GM08714 (cell line): ENCODE measurements around the gene HDAC4.

Experiments
- H3K4me3 ChIP-seq: fragments of 200-500 bp; sonication (Bioruptor generic); 2 replicates; pipeline ENCODE4 v1.5.1; 2014; ENCODE audit warnings: mild to moderate bottlenecking, low read length, inconsistent platforms
- ZNF274 ChIP-seq: IDR thresholded peaks from 2 replicates; pipeline ENCODE4 v1.6.1; 2012; ENCODE audit warnings: mild to moderate bottlenecking, low read depth, low read length

HDAC4 gene

DNA sequence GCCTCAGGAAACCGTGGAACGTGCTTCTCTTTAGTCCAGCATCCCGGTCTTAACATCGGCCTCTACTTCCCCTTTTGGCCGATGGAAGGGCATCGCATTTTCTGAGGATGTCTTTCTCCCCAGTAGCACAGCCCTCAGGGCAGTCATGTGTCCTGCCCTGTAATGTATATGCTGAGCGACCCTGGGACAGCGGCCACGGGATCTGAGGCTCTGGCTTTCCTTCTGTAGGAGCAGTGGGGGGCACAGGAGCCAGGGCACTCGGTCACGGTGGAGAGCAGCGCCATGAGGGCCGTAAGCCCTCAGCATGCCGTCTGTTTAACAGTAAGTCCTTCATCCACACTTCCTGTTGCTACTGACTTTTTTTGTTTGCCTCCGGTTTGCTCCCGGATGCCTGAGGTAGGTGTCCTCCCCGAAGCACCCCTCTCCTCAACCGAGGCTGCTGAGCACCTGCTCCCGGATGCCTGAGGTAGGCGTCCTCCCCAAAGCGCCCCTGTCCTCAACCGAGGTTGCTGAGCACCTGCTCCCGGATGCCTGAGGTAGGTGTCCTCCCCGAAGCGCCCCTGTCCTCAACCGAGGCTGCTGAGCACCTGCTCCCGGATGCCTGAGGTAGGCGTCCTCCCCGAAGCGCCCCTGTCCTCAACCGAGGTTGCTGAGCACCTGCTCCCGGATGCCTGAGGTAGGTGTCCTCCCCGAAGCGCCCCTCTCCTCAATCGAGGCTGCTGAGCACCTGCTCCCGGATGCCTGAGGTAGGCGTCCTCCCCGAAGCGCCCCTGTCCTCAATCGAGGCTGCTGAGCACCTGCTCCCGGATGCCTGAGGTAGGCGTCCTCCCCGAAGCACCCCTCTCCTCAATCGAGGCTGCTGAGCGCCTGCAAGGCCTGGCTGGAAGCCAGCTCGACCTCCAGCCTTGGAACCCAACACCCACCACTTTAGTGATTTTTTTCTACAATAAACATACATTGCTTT lies 169.3 kb downstream of the HDAC4 start:
- TF ChIP-seq ZNF274: no peak
- H3K4me3 ChIP-seq: no peak overlapping the region

DNA sequence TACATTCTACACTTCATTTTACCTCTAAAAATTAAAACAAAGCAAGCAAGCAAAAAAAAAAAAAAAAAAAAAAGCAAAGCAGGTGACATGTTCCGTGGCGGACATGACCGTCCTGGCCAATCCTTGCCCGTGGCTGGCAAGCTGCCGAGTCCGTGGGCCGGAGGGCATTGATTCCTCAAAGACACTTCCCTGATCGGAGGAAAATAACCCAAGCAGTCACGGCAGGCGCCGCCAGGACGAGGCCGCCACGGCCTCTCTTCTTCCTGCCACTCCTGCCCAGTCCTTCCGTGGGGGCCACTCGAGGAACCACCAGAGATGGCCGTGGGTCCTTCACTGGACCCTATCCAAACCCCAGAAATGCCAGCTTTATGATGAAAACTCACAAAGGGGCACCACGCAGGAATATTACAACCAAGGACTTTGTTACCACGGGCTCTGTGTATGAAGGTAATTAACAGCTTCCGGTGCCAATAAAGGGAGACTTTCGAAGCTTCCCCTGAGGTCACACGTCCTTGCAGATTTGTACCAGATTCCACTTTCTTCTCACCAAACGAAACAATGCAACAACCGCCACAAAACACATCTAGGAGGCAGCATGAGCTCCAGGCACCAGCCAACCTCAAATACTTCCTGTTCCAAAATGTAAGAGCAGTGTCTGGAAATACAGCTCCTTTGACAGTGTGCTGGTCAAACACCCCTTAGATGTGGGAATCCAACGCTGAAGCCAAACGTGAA lies 170.3 kb downstream of the HDAC4 start:
- H3K4me3 ChIP-seq: no peak overlapping the region
- TF ChIP-seq ZNF274: no peak

DNA sequence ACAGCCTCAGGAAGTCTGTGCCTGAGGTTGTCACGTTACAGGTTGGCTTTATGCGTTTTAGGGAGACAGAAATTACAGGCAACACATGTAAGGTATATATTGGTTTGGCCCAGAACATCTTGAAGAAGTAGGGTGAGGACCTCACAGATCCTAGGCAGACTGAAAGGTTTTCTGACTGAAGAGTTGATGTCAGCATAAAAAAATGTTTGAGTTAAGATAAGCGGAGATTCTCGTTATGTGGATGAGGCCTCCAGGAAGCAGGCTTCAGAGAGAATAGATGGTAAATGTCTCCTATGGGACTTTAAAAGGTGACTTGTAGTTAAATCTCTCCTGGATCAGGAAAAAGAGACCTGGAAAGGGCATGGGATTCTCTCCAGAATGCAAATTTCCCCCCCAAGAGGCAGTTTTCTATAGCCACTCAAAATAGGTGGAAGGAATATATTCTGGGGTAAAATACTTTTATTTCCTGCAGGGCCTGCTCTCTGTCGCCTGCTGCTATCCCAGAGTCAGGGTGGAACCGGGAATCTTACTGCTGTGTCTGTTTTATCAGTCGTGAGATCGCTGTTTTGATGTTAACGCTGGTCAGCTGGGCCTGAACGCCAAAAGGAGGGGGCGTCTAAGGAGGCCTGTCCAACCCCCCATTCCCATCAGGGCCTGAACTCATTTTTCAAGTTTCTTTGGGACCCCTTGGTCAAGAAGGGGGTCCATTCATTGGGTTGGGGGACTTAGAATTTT lies 171.1 kb downstream of the HDAC4 start:
- H3K4me3 ChIP-seq: no peak overlapping the region
- no peak for TF ChIP-seq ZNF274

DNA sequence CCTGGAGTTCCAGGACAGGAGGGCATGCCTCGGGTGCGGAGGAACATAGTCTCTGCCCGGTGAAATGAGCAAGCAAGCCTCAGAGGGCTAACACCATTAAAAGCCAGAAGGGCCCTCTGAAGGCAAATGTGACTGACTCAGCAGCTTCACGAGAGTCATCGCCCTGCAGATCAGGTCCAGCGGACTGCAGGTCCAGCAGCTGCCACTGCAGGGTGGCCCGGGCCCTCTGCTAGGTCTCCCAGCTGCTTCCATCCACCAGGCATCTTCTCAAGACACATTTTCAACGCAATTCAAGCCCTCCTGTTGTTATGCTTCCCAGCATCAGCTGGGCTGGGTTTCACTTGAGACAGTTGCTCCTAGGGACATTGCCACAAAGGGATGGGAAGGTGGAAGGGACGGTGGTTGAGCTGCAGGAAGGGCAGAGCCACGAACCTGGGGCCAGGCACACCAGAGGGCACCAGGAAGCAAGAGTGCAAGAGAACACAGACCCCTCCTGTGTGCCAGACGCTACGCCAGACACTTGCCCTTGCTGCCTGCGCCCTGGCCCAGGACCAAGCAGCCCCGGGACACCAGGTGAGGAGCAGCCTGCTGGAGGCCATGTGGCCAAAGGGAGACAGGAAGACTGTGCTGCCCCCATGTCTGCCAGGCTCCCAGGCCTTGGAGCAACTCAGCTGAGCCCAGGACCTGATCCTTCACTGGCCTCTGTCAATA lies 173.0 kb downstream of the HDAC4 start:
- H3K4me3 ChIP-seq: no peak overlapping the region
- TF ChIP-seq ZNF274: no peak

DNA sequence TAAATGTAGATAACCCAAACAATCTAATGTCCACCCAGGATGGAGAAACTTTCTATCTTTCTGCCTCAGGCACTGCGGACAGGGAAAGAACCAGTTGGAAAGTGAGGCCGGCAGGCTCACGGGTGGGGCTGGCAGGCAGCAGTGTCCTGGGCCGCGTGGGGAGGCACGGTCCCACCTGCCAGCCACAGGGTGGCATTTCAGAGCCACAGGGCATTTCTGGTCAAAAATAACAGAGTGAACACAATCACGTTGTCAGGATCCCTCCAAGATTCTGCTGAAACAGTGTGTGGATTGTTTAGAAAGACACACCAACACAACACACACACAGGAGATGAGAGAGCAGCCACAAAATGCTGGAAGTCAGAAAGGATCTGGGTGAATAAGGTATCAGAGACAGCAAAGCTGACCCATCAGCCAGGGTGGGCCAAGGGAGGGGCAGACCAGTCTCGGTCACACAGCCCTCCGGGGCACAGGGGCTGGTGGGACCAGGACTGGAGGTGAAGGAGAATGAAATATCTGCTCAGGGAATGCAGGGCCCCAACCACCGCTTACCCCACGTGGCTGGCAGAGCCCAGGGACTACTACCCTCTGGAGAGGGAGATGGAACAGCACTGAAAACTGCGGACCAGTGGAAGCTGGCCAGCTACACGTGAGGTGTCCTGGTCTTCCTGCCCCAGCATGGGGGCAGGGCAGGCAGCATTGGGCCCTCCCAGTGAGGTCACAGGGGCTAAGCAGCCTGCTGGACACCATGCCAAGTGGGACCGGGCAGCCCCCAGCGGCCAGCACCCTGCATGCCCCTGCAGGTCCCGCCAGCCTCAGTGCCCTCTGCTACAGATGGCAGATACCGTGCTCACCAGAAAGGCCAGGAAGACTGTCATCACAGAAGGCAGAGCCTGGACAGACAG lies 173.9 kb downstream of the HDAC4 start:
- TF ChIP-seq ZNF274: no peak
- no peak overlapping the region for H3K4me3 ChIP-seq

DNA sequence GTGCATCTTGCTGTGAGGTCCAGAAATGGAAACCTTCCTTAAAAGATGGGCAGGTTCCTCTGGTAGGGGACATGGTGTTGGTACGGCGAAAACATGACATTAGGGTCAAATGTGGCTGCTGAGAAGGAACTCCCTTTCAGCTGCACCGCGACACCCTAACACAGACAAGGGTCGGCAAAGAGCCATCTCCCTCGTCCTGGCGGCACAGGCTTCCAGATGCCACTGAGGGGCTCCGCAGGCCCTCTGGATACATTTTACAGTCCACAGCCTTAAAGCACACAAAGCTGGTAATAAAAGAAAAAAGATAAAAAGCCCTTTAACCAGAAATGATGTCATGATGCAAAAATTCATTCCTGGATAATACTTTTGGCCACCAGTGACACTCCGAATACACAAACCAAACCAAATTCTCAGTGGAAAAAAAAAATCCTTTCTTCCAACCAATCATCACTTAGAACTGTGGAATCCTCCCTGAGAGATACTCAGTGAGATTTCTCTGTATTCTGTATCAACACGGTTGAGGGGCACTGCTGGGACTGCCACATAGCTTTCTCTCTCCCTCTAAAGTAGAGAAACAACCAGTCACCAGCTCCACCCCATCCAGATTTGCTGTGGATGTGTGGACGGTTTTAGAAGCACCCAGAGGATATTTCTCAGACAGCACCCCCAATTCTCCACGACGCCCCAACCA lies 174.8 kb downstream of the HDAC4 start:
- H3K4me3 ChIP-seq: no peak overlapping the region
- TF ChIP-seq ZNF274: no peak

DNA sequence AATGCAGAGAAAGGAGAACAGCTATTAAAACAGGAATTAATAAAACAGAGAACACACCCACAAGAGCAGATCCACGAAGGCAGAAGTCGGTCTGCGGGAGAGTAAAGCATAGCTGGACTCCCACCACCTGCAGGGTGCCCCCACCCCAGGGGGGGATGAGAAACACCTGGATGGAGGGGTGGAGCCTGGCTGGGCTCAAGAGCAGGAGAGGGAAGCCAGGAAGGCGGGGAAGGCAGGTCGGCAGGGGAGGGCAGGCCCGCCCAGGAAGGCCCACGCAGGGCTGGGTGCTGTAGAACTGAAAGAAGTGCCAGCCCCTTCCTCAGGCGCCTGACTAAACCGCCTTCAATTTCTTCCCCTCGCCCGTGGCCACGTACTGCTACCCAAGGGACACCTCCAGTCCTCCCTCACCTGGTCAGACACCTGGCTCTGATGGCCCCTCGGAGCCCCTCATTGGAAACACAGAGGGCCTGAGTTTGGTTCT lies 175.4 kb downstream of the HDAC4 start:
- no peak for TF ChIP-seq ZNF274
- H3K4me3 ChIP-seq: no peak overlapping the region

DNA sequence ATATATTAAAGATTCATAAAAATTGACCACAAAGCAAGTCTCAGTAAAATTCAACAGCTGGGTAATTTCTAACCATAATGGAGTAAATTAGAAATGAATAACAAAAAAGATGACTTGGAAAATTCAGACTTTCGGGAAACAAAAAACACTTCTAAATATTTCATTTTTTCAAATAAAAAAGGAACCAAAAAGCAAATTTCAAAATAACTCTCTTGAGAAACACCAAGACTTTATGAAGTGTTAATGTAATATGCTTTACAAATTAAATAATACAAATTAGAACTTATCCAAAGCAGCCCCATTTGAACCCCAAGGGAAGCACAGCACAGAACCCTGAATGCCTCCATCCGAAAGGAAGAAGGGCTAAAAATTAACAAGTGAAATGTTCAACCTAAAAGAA lies 175.9 kb downstream of the HDAC4 start:
- H3K4me3 ChIP-seq: no peak overlapping the region
- TF ChIP-seq ZNF274: no peak

DNA sequence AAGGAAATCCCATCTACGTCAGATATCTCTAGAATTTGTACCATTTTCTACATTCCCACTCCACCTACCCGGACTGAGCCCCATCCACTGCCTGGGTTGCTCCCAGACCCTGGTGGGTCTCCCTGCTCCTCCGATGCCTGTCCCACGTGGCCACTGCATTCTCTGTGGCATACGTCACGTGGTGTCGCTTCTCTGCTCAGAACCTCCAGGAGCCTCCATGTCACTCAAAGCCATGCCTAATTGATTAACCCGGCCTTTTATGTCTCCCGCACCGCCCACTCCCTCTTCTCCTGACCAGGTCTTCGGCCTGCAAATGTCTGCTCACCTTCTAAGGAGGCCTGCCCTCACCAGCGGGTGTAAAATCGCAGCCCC lies 176.6 kb downstream of the HDAC4 start:
- no peak for TF ChIP-seq ZNF274

DNA sequence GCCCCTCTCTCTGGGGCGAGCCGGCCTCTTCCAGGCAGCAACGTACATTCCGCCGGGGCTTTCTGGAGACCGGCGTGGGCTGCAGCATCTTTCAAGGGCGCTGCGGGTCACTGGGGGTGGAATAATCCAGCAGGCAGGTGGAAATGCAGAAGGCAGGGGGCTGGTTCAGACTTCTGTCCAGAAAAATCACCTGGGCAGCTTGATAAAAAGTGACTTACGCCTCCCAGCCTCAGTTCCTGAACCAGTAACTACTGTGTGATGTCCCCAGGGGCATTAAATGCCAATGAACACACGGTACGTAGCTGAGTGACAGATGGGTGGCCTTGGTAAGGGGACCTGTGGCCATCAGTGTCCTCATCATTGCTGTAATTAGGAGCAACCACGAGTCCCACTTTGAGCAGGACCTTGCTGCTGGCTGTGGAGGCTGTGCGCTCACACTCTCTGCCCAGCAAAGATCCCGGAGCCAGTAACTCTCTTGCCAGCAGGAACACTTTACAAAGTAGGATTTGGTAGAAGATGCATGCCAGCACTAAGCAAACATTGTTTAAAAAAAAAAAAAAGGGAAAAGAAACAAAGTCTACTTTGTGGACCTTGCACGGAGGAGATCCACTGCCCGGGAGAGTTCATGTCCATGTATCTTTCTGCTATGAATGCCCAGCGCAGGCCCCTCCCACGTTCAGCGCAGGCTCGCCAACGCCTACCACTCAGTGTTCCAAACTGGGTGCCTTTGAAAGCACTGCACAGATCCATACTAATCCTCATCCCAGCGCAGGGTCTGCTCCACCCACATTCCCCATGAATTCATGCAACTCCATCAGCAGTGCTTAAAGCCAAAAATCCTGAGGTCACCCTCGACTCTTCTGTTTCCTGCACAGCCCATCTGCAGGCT lies 177.3 kb downstream of the HDAC4 start:
- no peak overlapping the region for H3K4me3 ChIP-seq
- TF ChIP-seq ZNF274: no peak

More for the DNA sequence above, 176.6 kb downstream of the HDAC4 start:
- H3K4me3 ChIP-seq: no peak overlapping the region

DNA sequence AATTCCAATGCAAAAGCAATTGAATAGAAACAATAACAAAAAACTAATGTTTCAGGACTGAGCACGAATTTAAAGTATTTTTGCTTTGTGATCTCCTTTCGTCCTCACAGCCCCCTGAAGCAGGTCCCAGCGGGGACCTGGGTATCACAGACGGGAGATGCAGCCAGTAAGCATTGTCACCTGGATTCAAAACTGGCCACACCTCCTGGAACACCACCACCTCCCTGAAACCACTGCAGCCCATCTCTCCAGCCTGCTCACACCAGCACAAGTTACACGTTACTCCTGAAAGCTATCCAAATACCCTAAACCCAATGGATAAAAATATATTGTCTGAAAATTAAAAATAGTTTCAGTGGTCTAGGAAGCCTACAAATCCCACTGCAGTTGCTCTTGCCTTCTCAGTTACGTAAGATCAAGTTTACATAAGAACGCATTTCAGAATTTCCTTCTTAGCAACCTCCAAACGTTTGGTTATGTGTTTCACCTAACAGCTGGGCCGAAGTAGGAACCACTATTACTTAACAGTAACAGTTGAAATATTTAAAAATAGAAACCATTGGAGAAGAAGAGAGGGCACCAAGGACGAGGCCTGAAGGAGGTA lies 178.0 kb downstream of the HDAC4 start:
- no peak for TF ChIP-seq ZNF274
- no peak overlapping the region for H3K4me3 ChIP-seq
